GM18520 (cell line): ENCODE measurements around the gene SERPINB2.

Source experiments
- ATAC-seq: cut with Tn5 transposase; IDR thresholded peaks from one replicate; pipeline ENCODE4 v1.9.1; 2021; ENCODE audit not compliant: unreplicated experiment

SERPINB2 gene, protein sequence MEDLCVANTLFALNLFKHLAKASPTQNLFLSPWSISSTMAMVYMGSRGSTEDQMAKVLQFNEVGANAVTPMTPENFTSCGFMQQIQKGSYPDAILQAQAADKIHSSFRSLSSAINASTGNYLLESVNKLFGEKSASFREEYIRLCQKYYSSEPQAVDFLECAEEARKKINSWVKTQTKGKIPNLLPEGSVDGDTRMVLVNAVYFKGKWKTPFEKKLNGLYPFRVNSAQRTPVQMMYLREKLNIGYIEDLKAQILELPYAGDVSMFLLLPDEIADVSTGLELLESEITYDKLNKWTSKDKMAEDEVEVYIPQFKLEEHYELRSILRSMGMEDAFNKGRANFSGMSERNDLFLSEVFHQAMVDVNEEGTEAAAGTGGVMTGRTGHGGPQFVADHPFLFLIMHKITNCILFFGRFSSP

DNA sequence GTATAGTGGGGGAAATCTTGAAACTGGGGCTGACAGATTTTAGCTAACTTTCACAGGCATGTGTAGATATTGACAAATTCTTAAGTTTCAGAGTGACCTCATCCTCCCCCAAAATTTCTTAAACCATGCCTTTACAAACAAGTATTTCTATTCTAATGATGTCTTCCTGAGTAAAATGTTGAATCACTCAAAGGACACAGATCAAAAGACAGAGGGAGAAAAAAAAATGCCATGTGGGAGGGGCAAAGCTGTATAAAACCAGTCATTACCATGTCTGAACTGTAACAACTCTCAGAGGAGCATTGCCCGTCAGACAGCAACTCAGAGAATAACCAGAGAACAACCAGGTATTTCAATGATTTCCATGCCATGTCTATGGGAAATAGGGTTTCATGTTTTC, at the start of gene SERPINB2:
Gene SERPINB2 (plus strand): TSS at position 282 of the 400 bp plus-strand sequence. CDS start 3,740 bp downstream, outside the sequence.
- no peak for ATAC-seq

GRCh38 chr18:63843008-63843407, 44.5 kb upstream of the SERPINB2 start:
- peak; percentile 48 for ATAC-seq

DNA sequence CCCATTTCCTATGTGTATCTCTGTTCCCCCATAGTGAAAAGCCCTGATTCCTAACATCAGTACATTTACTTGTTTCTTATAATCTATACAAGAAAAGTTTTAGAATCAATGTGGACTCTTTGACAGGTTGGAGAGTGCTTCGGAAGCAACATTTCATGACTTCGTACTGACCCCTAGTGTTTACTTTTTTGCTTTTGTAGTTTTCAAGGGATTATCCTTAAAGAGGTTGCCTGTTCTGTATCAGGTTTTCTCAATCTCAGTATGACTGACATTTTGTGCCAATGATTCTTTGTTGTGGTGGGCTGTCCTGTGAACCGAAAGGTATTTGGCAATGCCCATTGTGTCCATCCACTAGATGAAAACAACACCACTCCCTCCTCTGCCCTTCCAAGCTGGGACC, 43.3 kb upstream of the SERPINB2 start:
- ATAC-seq, result no peak

GRCh38 chr18:63848159-63848558, 39.3 kb upstream of the SERPINB2 start:
- ATAC-seq, result no peak

GRCh38 chr18:63850020-63850419, 37.5 kb upstream of the SERPINB2 start:
- ATAC-seq, result no peak

DNA sequence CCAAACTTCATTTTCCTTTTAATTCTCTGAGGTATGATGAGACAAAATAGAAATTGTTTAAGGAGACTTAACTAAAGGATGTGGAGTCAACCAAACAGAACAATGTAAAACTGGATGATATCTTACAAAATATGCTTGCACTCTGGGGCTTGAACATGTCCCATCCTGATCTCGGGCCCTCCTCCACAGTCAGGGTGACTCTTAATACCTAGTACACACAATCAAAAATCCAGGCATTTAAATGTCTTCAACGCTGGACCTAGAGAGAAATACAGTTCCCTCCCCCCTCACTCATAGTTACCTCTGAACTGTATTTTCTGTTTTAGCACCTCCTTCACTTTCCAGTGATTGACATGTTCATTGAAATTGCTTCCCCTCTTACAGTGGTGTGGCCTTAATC, 36.9 kb upstream of the SERPINB2 start:
- ATAC-seq, result no peak

DNA sequence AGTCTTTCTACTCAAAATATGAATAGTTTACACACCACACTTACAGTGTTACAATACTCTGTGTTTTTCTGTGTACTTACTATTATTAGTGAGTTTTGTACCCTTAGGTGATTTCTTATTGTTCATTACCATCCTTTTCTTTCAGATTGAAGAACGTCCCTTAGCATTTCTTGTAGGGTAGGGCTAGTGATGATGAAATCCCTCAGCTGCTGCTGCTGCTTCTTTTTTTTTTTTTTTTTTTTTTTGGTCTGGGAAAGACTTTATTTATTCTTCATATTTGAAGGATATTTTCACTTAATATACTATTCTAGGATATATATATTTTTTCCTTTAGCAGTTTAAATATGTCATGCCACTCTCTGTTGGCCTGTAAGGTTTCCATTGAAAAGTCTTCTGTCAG, 29.0 kb upstream of the SERPINB2 start:
- ATAC-seq, result no peak

- ATAC-seq, result no peak
Observed at GRCh38 chr18:63859781-63860475, 27.6 kb upstream of the SERPINB2 start.

DNA sequence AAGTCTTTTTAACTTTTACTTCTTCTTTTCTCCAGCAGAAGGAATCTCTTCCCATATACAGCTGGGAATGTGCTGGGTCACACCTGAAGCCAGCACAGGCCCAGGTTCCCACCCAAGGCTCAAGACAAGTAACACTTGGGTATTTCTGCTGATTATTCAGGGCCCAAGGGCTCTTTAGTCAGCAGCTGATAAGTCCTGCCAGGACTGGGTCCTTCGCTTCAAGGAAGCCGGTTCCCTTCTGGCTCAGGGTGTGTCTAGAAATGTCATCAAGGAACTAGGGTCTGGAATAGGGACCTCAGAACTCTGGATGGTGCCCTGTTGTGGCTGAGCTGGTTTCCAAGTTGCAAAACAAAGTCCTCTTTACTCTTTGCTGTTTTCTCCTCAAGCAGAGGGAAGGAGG, 27.0 kb upstream of the SERPINB2 start:
- ATAC-seq, result no peak

DNA sequence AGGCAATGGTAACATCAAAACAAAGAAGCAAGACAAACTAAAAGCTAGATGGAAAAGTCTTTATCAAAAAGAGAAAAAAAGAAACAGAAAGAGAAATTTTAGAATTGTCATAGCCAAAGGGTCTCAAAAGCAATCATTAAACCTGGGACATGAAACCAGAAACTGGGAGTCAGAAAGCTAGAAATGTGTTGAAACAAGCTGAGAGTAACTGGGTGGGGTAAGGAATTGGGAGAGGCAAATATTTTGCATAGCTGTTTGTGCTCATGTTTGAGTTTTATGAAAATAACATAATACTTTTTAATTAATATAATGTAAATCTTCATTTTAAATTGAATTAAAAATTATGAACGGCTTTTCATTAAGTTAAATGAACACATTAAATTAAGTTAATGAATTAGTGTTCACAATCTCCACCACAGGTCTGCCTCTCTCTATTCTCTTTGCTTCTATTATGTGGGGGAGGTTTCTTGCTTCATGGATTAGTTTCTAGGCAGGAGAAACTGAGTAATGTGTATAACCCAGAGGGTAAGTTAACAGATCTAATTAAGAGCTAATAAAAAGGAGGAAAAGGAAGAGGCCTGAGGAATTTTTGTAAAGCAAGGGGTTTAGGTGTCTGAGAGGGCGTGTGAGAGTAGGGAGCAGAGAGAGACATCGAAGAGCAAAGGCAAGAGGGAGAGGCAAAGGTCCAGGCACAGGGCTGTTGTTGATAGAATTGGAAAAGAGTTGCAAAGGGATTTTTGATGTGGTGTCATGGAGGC, 20.0 kb upstream of the SERPINB2 start:
- ATAC-seq, result no peak

DNA sequence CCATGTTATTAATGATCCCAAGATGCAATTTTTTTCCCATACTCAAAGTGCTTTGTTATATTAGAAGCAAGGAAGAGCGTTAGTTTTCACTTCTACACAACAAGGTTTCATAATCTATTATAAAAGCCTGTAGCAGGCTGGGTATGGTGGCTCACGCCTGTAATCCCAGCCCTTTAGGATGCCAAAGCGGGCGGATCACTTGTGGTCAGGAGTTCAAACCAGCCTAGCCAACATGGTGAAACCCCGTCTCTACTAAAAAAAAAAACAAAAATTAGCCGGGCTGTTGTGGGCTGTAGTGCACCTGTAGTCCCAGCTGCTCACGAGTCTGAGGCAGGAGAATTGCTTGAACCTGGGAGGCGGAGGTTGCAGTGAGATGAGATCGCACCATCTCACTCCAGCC, 19.0 kb upstream of the SERPINB2 start:
- ATAC-seq, result no peak

DNA sequence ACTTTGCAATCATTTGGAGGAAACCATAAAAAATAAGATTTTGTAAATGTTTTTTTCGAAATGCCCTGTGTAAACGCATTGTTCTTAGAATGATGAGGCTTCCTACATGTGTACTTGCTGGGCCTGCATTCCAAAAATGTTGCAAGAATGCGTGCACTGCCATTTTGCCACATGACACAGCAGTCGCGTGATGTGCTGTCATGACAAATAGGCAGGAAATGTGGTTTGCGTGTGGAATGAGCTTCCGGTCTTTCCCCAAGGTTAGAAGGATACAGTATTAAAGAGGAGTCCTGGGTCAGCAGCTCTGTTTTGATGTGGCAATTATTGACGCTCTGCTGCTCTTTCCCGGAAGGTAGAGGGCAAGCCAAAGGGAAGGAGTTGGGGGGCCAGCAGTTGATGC, 18.1 kb upstream of the SERPINB2 start:
- ATAC-seq, result no peak

GRCh38 chr18:63869851-63870250, 17.7 kb upstream of the SERPINB2 start:
- ATAC-seq, result no peak

- ATAC-seq, result no peak
Observed at GRCh38 chr18:63871836-63872235, 15.7 kb upstream of the SERPINB2 start.

DNA sequence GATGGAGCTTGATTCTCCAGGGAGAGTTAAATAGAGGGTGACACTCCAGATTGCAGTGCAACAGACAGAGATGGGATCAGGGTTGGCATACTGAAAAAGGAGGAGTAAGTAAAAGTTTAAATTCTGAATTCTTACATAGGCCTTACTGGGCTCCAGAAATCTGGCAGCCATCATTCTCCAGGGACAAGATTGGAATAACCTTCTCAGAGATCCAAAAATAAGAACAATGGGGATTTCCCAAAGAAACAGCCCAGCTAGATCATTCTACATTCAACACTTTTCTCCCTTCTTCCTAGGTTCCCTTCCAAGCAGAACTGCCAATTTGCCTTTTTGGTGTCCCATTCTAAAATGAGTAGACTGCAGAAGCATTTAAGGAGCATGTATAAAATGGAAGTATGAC, 14.9 kb upstream of the SERPINB2 start:
- ATAC-seq, result no peak

GRCh38 chr18:63878343-63878742, 9.2 kb upstream of the SERPINB2 start:
- ATAC-seq, result no peak

GRCh38 chr18:63878925-63879324, 8.6 kb upstream of the SERPINB2 start:
- no peak for ATAC-seq

DNA sequence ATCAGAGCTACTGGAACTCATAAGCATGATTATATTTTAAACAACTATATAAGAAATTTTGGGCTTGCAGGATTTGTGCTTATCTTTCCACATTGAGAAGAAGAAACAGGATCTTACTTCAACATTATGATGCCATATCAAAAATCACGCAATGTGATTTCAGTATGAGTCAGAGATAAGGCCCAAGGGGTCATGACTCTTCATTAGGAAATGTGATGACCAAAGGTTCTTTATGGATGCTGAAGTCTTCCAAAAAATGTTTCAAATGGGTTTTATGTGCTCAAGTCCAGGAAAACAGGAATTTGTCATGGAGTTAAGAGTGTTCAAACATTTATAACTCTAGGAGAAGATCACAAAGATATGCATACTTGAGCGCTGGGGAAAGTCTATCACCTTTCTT, 7.8 kb upstream of the SERPINB2 start:
- no peak for ATAC-seq

DNA sequence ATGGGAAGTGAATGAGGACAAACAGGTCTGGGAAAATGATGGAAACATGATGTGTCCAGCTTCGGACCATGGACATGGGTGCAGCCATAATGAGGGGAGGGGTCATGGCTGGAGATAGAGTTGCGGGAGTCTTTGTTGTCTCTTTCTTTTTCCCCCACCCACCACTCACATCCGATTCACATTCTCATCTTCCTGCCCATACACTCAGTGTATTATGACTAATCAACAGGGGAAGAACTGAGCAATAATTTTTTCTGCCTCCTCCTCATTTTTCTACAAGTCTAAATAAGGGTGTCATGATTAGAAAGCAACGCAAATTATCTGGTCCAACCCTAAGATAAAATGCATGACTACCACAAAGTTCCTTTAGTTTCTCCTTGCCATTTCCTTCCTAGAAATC, 5.7 kb upstream of the SERPINB2 start:
- ATAC-seq, result no peak

DNA sequence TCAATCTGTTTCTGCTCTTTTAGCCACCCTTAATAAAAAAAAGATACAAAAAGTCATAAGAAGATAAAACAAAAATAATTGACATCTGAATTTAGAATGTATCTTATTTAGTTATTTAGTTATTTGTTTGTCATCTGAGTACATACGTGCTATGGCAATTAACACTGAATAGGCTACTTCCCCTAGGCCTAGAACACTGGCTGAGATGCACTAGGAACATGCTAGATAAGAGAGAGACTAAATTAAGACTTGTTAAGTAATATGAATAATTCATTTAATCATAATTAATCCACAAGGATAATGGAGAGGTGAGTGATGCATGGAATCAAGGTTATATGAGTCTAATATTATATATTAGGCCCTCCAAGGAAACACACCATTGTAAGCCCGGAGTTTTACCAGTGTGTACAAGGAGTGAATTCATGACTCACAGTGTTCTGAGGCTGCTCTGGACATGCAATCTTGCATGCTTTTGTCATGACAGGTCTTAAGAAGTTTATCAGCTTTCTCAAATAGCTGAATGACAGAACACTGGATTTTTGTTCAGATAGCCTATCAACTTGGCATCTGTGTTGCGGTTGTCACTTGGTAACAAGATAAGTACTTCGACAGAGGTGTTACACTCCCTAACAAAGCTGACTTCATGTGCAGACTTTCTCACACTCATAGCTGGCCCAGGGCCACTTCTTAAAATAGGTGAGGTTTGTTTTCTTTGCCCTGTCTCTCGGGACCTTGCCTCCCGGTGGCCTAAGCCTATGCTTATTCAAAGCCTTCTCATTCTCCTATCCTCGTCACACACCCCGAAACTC, 5.0 kb upstream of the SERPINB2 start:
- ATAC-seq, result peak; percentile 52

GRCh38 chr18:63883617-63884016, 3.9 kb upstream of the SERPINB2 start:
- no peak for ATAC-seq
